ENCODE measurements around the gene VAV1. TPM values are rescaled to one million over a fixed set of nuclear protein-coding genes. Genes with fewer than 3 reads are reported as not detected.

The VAV1 gene
- total and polyA plus RNA-seq, 2 of the 8 experiments (the other 6 are each of a cell fraction or from before 2014, with no cell fraction given) = 0.21 to 0.22 TPM

- Histone ChIP-seq H2BK120ac (replicated peaks; ENCODE audit: low read depth, low read length) (no peak overlapping the region), H3K4me3 (ENCODE audit: extremely low read depth in 1 of 4, insufficient read depth in 2 of 4, low read depth in 3 of 4, low read length in 4 of 4) (no peak overlapping the region), H3K14ac (ENCODE audit: insufficient read length) (no peak overlapping the region), H3K79me1 (ENCODE audit: low read depth, low read length) (no peaks in the 10 kb centered on the region), H3K23me2 (ENCODE audit: low read depth, low read length) (no peaks in the 10 kb centered on the region), H4K8ac (ENCODE audit: extremely low read depth, insufficient read depth, low read length) (no peak overlapping the region), H2AK5ac (ENCODE audit: low read depth, low read length) (no peak overlapping the region), H2BK12ac (ENCODE audit: low read depth, low read length) (0 out of 2 replicates have a peak overlapping the region, but pooled peaks have one; percentile 27), H3K4me2 (ENCODE audit: insufficient read depth in 1 of 2, low read depth in 2 of 2, low read length in 2 of 2) (no peak overlapping the region), H4K91ac (replicated peaks; ENCODE audit: insufficient read length, low read length) (no peak overlapping the region), H3K27me3 (replicated peaks in 1 of 4; ENCODE audit: control insufficient read depth in 3 of 4, extremely low read depth in 1 of 4, insufficient read depth in 3 of 4, low read length in 3 of 4) (no peaks in the 10 kb centered on the region), H3K18ac (ENCODE audit: extremely low read depth, low read length) (no peak overlapping the region), H3K9ac (replicated peaks in 1 of 4; ENCODE audit: extremely low read depth in 1 of 4, low read depth in 3 of 4, low read length in 3 of 4) (no peak overlapping the region), H3K23ac (ENCODE audit: insufficient read length) (no peak overlapping the region), H3K4me1 (replicated peaks in 1 of 4; ENCODE audit: control insufficient read depth in 3 of 4, insufficient read depth in 4 of 4, low read length in 3 of 4) (peaks cover 0 to 7% (median 0%) of the 10 kb centered on the region in 4 experiments; a peak in 1 of 7 replicates), H3K56ac (replicated peaks; ENCODE audit: insufficient read length, low read depth, low read length) (no peak overlapping the region), H4K20me1 (replicated peaks in 1 of 2; ENCODE audit: control insufficient read depth in 1 of 2, insufficient read depth in 2 of 2, low read length in 2 of 2) (no peaks in the 10 kb centered on the region), H3K79me2 (ENCODE audit: control insufficient read depth in 1 of 2, insufficient read depth in 2 of 2, low read length in 2 of 2) (no peaks in the 10 kb centered on the region), H3K36me3 (ENCODE audit: control insufficient read depth in 2 of 4, insufficient read depth in 4 of 4, low read length in 3 of 4) (no peaks in the 10 kb centered on the region), H2BK15ac (ENCODE audit: low read length) (no peak overlapping the region), H2BK20ac (ENCODE audit: low read length) (no peak overlapping the region), H3K9me3 (ENCODE audit: insufficient read depth in 2 of 2, low read depth in 1 of 2, low read length in 1 of 2) (peaks cover 26 to 70% of the 10 kb centered on the region in 2 experiments; a peak in 3 of 4 replicates), H2AFZ (ENCODE audit: low read length) (no peak overlapping the region), H3K4ac (replicated peaks; ENCODE audit: insufficient read length, low read depth, low read length) (no peak overlapping the region), H4K5ac (ENCODE audit: insufficient read length, low read depth, low read length) (no peak overlapping the region), H2BK5ac (ENCODE audit: low read depth, low read length) (no peak overlapping the region), H3K27ac (ENCODE audit: low read depth, low read length) (no peak overlapping the region)
- 23 to 100% methylated on average over 1 of the region's 1 CpG for WGBS, 2 experiments (ENCODE audit: extremely low coverage in 1 of 2, insufficient coverage in 1 of 2, insufficient read length in 1 of 2, insufficient replicate concordance in 2 of 2, low coverage in 1 of 2, low lambda C conversion rate in 2 of 2, missing lambda C conversion rate in 1 of 2)
- FAIRE-seq (no peak), DNase-seq (ENCODE audit: low read depth in 1 of 2, low spot score in 2 of 2) (no peak)
- ChIA-PET POLR2A (ENCODE audit: partially characterized antibody) (no interaction called here), CTCF (ENCODE audit: partially characterized antibody) (no interaction called here)
- TF ChIP-seq ZNF274 (IDR thresholded peaks at IDR 0.05; ENCODE audit: borderline replicate concordance, extremely low read depth, low read length) (no peak), MAX (IDR thresholded peaks at IDR 0.05) (no peak), POU5F1 (IDR thresholded peaks at IDR 0.05; ENCODE audit: low read depth, low read length) (no peak), KDM5A (IDR thresholded peaks at IDR 0.05; ENCODE audit: low read length) (no peak), GTF2F1 (IDR thresholded peaks at IDR 0.05; ENCODE audit: borderline replicate concordance, low read depth, low read length) (no peak), SAP30 (IDR thresholded peaks at IDR 0.05; ENCODE audit: insufficient read depth, insufficient replicate concordance, low read length) (no peak), JUND (IDR thresholded peaks at IDR 0.05; ENCODE audit: low read length) (no peak), SUZ12 (IDR thresholded peaks at IDR 0.05; ENCODE audit: low read length) (no peak), RNF2 (IDR thresholded peaks at IDR 0.05; ENCODE audit: borderline replicate concordance, low read depth, low read length, missing control alignments, poor library complexity, severe bottlenecking) (no peak)
Observed at GRCh38 chr19:6832412-6832811, 59.9 kb downstream of the VAV1 start.

Measured in H1 (cell line).